NCI-H1436 (cell line): Measurements from ENCODE around the gene MTHFD1.

Experiments used
- DNase-seq: peaks from one replicate; lab custom pipeline; 2025; lab: John Stamatoyannopoulos, UW

MTHFD1 gene

DNA sequence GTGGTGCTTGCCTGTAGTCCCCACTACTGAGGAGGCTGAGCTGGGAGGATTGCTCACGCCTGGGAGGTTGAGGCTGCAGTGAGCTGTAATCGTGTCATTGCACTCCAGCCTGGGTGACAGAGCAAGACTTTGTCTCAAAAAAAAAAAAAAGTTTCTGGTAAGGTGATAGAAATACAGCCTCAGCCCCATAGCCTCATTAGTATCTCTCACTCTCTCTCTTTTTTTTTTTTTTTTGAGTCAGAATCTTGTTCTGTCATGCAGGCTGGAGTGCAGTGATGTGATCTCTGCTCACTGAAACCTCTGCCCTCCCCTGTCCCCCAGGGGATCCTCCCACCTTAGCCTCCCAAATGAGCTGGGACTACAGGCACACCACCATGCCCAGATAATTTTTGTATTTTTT, 19.2 kb downstream of the MTHFD1 start:
- no peak for DNase-seq

DNA sequence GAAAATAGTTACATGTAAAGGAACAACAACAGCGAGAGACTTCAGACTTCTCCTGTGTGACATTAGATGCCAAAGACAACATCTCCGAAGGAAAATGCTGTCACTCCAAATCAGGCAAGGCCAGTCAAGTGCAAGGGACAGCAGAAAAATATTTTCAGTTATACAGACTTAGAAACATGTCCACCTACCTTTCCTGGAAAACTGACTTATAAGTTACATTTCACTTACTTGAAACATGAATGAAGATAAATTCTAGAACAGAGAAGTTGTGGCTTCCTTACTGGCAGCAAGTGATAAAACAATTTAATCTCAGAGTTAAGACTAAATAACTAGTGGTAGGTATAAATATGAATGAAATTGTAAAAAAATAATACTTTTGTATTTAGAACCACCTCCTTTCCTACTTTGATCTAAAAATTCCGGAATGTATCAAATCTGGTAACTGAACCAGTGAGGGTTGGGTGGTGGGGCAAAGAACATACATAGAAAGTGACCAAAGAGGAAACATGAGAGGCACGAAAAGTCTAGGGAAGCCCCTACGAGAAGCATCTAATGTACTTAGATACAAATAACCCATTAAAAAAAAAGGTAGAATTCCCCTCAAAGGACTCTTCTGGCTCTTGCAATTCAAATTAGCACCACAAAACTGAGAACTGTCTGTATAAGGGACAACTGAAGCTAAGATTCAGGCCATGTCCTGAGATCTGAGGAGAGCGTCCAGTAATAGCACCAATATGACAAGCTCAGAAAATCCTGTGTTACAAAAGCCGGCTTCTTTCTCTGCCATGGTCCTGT, 21.2 kb downstream of the MTHFD1 start:
- DNase-seq, result no peak

DNA sequence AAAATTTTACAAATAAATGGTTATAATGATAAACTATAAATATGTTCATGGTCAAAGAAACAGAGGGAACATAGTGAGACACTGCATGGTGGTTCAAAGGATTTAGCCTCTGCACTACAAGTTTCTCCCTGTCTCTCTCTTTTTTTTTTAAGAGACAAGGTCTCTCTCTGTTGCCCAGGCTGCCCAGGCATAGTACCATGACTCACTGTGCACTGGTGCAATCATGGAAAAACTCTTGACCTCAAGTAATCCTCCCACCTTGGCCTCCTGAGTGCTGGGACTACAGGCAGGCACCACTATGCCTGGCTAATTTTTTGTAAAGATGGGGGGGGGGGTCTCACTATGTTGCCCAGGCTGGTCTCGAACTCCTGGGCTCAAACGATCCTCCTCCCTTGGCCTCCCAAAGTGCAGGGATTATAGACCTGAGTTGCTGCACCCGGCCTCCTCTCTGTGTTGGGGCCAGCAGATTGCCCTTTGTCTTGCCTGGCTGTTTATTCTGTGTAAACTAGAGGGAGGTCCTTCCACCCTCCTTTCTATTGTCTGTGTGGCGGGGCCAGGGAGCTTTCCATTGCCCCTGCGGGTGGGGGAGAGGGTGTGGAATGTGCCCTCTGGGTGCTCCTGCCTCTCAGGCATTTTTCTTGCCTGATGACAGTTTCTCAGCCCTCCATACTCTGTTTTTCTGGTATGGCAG, 22.1 kb downstream of the MTHFD1 start:
- no peak for DNase-seq

DNA sequence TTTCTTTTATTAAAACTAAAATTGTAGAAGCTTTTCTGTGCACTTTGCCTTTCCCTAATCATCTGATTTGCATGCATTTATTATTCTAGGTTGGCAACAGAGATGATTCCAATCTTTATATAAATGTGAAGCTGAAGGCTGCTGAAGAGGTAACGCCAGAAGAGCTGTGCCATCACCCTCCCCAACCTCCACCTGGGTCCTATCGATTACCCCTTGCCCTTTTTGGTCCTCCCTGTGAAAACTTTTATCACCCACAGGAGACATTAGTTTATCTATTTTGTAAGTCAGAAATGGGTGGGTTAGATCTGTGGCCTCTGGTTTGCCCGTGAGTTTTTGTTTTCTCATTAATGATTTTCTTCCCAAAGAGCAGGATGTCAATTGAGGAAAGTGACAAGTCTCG, 22.8 kb downstream of the MTHFD1 start:
- DNase-seq, result no peak

DNA sequence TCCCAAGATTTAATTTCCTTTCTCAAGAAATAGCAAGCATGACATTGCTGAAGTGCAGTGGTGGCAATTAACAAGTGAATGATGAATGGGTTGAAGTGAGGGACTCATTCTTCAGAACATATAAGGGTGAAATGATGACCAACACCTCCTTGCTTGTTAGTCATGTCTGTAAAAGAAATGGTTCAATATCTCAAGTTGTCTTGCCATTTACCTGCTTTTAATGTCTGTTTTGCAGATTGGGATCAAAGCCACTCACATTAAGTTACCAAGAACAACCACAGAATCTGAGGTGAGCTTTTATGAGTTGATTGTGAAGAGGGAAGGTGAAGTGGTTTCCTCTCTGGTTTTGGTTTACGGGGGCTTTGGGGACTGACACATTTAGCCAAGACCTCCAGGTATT, 24.1 kb downstream of the MTHFD1 start:
- DNase-seq, result no peak

DNA sequence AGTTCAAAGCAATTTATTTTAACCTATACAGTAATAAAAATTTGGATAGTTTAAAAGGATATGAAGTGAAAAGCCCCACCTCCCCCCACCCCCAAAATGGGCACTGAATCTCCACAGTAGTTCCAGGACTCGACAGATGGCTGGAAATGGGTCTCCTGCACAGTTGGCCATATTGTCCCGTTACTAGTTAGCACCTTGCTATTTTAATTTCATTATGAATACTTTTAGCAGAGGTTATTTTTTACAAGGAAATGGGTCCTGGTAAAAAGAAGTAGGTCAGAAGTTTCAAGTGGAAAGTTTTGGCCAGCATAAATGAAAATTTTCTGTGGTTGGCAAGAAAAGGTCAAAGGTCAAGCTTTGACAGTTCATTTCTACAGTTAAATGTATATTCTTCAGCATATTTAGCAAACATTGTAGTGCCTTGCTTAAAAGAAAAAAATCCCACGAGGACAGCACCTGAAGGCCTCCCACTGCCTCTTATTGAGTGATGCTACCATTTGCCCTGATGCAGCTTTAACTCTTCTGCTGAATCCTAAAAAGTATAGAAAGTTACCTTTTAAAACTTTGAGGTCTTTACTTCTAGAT, 28.3 kb downstream of the MTHFD1 start:
- DNase-seq, result no peak

DNA sequence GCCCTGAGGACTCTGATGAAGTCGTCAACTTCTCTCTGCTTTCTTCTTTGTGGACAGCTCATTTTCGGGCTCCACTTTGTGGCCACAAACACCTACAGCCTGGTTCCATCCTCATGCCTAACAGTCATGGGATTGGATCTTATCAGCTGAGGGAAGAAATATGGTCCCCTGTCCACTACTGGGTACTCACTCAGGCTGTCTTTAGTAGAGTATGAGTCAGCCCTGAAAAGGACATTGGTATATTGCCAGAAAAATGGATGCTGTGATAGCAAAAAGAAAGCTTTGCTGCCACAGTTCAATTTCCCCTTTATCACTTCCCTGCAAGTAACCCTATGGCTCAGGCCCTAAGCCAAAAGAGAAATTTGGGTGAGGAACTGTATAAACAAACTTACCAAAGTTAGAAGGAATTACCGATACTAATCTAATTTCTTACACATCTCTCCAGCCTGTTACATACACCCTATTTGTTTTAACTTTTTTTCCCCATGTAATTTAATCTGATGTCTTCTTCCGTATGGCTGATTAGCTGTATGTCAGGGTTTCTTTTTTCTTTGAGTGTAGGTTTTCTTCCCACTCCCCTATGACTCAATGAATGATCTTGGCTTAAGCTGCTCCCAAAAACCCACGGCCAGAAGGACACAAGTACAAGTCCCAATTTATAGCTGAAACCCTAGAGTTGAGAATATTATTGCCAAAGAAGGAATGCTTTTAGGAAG, 29.1 kb downstream of the MTHFD1 start:
- no peak for DNase-seq

DNA sequence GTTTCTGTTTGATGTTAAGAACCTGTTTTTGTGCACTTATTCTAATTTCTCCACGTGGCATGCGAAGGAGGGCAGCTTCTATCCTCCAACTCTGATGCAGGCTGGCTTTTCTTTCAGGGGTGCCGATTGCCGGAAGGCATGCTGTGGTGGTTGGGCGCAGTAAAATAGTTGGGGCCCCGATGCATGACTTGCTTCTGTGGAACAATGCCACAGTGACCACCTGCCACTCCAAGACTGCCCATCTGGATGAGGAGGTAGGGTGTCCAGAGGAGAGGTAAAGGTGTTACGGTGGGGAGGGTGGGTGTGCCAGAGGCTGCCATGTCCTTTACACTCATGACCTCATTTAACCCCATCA, 29.6 kb downstream of the MTHFD1 start:
- no peak for DNase-seq

DNA sequence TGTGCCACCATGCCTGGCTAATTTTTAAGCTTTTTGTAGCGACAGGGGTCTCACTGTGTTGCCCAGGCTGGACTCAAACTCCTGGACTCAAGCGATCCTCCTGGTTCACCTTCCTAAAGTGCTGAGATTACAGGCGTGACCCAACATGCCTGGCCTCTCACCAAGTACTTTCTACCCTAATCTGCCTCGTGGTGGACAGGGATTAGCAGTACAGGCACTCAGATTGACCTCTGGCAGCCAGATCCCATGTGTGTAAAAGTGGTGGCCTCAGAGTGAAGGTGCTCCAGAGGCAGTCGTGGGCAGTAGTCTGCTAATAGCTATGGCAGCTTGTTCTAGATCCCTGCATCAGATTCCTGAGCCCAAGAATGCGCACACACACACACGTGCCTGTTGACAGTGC, 30.9 kb downstream of the MTHFD1 start:
- DNase-seq, result no peak

DNA sequence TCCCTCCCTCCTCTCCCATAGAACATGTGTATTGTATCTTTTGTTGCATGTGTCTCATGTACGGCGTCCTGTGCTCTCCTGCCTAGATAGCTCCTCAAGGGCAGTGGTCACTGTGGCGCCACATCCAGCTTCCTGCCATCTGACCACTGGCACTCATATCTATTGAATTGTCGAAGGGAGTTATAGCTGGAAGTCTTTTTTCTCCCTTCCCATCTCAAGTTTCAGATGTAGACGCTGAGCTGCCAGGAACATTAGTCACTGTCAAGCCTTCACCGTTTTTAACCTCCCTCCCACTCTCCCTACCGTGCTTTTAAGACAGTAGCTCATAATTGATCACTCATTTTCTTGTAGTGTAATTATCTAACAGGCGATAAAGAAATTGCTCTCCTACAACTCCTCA, 33.0 kb downstream of the MTHFD1 start:
- no peak for DNase-seq

DNA sequence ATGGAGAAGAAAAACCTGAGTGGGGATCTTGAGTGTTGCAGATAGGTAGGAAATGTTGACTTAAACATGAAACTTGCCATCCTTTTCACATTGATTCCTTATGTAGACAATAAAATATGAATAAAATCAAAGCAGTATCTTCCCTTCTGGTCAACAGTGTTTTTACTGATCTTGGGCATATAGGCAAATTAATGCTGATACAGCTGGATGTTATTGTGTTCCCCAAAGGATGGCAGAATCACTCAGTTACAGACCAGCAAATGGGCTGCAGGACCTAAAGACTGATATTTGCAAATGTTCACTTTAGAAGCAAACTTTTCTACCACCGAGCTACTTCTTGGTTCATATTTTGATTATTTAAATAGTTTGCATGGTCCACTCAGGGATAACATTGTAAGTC, 33.9 kb downstream of the MTHFD1 start:
- no peak for DNase-seq

DNA sequence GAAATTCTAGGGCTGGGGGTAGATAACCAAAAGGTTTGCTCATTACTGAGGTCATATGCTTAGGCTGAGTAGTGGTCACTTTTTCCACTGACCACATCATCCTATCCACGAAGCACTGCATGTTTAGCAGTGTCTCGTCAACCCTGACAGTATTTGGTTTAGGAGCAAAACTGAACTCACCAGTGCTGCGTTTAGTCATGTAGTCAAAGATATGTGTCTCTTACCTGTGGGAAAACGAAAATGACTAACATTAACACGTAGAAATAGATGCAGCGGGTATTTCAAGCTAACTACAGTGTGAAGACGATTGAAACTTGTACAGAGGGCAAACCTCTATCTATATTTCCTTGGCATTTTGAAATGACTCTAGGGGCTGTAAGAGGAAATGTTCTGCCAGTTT, 34.6 kb downstream of the MTHFD1 start:
- no peak for DNase-seq

DNA sequence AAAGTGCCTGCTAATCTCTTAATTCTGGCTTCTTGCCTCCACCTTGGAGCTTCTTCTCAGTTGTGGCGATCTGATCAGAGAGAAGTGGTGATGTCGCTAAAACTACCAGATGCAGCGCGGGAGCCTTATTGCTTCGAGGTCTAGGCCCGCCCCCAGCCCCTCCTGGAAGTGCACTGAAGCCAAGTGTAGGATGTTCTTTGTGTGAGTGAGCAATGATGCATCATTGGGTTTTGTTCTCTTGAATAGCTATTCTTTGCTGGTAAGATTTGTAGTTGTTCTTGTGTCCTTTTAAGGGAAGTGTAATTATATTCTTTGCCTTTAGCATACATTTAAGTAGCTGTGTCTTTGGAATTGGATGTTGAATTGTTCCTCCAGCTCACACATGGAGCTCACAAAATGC, 35.8 kb downstream of the MTHFD1 start:
- DNase-seq, result no peak

DNA sequence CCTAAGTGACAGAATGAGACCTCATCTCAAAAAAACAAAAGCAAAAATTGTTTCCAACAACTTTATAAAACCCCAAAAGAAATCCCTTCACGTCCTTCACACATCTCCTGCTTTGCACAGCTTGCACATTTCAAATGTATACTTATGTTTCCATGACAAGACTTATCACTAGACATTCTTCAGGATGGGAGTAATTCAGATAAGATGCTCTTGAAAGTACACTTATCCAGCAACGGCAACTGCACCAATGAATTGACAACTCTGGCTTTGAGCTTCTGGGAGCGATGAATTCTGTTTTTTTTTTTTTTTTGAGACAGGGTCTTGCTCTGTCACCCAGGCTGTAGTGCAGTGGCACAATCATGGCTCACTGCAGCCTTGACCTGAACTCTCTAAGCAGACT, 46.4 kb downstream of the MTHFD1 start:
- no peak for DNase-seq

DNA sequence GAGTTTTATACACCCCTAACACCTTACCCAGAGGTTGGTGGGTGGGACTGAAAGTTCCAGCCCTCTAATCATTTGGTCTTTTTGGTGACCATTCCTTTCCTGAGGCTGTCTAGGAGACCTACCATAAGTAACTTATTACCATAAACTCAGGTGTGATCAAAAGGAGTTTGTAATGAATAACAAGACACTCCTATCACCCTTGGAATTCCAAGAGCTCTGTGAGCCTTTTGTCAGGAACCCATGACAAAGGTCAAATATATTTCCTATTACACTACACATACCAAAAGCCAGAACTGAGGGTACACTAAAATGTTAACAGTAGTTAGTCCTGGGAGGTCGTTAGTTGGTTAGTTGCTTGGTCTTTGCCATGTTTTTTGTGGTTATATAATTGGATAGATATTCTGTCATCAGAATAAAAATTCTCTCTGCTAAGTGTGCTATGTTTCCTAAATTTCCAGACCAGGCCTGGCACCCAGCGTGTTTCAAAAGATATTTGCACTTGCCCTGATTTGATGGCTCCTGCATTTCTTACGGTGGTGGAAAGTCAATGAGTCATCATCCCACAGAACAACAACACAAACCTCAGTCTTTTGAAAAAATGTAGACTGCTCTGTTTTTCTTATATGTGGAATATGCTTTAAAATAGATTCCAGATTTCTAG, 50.2 kb downstream of the MTHFD1 start:
- no peak for DNase-seq

DNA sequence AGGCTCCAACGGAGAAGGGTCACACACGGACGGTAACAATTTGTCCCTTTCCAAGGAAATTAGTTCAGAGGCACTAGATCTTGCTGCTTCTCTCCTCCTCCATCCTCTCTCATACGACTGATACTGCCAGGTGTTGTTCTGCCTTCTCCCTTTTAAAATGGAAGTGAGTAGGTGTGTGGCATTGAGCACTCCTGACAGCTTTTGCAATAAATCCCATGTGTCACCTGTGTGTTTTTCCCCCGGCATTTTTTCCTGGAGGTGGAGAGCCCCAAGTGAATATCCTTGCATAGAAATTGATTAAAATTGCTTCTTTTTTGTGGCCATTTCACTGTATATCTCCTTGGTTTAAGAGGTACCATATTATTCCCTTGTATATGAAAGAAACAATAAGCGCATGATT, 51.0 kb downstream of the MTHFD1 start:
- DNase-seq, result no peak

DNA sequence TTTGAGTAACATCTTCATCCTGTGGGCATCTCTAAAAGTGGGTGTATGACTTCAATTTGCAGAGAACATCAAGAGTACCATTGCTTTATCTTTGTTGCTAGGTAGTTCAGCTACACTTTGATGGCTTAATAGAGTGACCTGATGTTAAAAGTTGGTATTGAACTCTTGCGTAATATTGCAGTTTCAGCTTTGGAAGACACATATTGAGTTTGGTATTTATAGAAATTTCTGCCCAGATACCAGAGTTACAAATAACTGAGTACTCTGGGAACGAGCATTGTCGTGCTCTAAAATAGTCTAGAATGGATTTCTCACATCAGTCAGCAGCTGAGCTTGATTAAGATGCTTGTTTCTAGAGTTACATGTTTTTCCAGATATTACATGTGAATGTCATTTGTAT, 52.3 kb downstream of the MTHFD1 start:
- DNase-seq, result no peak

DNA sequence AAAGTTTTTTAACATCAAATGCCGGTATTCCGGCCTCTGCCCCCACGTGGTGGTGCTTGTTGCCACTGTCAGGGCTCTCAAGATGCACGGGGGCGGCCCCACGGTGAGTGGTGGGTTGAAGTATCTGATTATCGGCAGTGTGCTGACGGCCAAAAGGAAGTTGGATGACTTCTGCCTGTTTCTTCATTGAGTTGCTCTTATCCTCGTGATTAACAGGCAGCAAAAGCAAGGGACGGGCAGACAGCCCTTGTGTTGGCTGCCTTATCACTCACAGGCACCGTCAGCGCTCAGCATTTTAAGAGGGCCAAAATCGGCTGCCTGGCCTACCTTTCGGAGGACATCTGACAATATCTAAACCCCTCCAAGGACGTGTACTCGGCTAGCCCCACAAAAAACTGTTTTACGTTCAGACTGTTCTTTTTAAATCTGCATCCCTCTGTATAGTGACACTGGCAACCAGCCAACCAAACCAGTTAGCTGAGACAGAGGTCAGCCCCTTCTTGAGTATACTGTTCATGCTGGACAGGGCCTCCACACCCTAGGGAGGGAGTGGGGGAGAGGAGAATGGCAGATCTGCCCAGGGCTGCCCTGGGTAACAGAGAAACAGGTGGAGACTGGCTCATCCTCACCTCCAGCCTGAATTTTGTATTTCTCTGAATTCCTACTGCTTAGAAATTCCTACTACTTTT, 54.3 kb downstream of the MTHFD1 start:
- no peak for DNase-seq

DNA sequence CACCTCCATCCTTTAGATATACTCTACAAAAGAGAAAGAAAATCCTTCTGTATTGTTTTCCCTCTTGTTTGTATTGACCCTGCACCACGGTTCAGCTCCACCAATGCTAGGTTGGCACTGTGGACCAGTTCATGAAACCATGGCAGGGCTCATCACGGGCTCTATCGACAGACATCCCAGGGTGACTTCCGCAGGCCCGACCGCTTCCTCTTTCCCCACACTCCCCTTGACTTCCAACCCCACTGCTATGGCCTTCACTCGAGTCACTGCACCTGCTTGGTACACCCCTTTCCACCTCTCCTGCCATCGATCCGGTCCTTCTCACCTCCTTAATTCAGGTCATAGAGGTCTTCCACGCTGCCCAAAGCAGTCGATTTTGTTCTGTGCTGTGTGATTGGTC, 56.0 kb downstream of the MTHFD1 start:
- DNase-seq, result no peak

DNA sequence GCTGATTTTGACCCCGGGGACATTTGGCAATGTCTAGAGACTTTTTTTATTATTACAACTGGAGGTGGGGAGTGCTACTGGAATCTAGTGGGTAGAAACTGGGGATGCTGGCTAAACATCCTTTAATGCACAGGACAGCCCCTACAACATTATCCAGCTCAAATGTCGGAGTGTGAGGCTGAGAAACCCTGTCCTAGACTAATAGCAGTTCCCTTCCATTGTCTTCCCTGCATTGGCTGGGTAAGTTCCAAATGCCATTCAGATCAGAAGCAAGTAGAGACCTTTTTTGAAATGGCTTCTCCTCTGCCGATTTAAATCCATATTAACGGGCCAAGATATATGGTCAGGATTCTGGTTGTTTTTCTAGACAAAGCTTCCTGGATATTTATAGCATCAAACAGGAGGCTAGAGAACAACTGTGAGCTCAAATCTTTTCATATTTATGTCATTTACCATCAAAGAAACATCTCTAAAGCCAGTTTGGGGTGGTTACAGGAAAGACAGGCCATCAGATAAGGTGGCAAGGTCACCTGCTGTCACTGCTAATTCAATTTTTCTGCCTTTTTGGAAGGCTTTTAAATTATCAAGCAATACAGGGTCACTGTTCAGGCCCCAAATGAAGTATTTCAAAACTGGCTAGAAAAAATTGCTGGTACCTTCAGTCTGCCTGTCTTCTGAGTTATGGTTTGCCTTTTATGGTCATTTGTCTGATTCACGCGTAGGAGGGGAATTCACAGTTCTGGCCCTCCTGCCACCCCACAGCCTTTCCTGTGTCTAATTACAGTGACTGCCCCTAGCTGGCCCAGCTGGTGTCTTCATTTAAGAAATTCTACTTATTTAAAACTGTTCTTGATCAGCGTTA, 57.1 kb downstream of the MTHFD1 start:
- DNase-seq, result no peak
